NCI-H2081 (cell line): ENCODE measurements around the gene MSRB2.
A peak's percentile ranks its signal among the peaks of the same experiment; 100 is the strongest.
"Not testable (repeated sequence)": the region's sequence is repeated elsewhere in the genome, so short reads cannot be mapped to it uniquely, and the experiment has no call there.

Experiments used
- DNase-seq, 2 experiments: peaks; one replicate each; lab custom pipeline; 2025; lab: John Stamatoyannopoulos, UW

The MSRB2 gene

DNA sequence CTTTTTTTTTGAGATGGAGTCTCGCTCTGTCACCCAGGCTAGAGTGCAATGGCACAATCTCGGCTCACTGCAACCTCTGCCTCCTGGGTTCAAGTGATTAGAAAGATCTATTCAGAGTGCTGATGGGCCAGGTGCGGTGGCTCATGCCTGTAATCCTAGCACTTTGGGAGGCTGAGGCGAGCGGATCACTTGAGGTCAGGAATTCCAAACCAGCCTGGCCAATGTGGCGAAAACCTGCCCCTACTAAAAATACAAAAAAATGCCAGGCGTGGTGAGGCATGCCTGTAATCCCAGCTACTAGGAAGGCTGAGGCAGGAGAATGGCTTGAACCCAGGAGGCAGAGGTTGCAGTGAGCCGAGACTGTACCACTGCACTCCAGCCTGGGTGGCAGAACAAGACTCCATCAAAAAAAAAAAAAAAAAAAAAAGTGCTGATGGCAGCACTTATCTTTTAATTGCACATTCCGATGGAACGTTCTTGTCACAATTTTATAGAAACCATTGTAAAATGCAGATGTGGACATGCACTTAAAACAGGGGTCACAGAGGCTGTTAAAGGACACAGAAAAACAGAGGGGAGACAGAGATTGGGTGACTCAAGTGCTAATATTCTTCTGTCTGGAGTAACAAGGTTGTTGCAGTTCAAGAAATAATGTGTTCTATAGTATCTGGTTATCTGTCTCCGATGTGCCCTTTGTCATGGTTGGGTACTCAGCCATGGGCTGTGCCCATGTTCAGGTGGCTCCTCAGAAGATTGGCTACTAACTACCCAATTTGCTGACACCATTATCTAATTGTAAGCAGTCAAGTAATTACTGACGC lies 25.1 kb upstream of the MSRB2 start:
- DNase-seq, result not testable (repeated sequence)

DNA sequence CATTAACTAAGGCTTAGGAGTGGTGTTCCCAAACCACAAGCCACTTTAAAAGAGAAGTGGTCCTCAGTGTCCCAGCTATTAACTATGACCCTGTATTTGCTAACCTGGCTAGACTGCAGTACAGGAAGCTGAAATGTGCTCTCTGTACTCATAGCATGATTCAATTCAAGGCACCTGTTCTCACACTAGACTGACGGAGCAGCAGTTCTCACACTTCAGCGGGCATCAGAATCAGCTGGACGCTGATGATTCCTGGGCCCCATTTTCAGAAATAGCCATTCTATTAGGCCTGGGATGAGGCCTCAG lies 24.5 kb upstream of the MSRB2 start:
- peak in 1 of 2 experiments; percentile 1 for DNase-seq

DNA sequence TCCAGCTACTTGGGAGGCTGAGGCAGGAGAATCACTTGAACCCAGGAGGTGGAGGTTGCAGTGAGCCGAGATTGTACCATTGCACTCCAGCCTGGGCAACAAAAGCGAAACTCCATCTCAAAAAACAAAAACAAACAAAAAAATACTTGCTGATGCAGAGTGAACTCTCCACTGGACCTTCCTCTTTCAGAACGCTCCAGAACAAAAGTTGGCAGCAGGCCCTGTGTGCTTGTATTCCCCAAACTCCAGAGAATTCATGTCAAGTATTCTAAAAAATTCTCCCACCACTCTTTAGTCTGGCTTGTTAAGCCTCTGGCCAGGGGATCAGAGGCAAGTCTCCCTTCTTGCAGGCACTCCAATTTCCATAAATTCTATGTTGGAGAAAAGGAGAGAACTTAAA lies 22.8 kb upstream of the MSRB2 start:
- DNase-seq, result not testable (repeated sequence)

DNA sequence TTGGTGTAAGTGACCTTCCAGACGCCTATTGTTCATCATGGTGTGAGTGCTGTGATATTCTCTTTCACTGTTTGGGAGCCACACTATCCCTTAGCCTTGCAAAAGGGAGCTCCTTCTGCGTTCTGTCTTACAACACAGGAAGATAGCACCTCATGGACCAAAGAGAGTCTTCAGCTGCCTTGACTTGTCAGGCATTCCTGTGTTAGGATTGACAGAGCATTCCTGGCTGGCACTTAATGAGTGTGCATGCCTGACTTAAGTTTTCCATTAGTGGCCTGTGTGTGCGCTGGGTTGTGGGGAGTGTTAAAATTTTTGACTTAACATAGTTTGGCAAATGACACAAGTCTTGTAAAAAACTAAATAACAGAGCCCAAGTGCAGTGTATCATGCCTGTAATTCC lies 21.9 kb upstream of the MSRB2 start:
- no peak for DNase-seq

DNA sequence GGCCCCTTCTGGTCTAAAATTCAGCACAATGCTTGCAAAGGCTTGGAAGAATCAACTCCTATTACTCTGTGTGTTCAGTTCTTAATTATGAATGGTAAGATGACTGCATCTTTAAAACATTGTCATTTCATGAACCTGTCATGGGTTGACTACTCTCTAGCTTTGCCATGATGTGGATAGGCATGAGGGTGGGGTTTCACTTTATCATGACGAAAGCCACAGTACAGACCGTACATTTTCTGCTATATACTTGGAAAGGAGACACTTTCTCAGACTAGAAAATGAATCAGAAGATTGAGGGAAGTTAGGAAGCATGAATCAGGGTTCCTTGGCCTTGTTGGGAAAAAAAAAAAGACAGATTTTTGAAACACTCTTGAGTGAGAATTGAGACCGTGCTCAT lies 19.7 kb upstream of the MSRB2 start:
- no peak for DNase-seq

DNA sequence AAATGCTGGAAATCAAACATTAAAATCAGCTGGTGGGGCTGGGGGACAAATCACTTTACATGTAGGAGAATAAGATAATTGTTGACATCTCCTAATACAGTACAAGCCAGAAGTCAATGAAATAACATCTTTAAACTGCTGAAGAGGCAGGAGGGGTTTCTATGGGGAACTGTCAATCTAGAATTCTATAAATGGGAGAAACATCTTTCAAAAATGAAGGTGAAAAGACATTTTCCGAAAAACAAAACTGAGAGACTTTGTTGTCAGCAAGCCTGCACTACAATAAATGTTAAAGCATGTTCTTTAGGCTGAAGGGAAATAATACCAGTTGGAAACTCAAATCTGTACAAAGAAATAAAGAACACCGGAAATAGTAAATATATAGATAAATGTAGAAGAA lies 17.3 kb upstream of the MSRB2 start:
- no peak for DNase-seq

DNA sequence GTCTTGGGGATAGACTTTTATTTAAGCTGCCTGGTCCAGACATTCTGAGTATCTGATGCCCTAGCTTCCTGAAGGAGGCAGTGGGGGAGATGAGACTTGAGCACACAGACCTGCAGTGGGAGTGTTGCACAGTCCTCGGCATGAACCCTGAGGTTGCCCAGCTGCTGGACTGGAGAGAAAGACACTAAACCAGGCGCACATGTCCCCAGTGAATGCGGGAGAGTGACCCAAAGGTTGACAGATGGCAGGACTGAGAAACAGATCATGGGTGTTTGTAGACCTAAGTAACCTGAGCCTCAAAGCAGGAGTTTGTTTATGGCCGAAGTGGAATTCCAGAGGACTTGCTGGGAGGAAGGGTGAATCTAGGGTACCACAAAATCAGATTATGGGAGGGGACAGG lies 15.7 kb upstream of the MSRB2 start:
- no peak for DNase-seq

DNA sequence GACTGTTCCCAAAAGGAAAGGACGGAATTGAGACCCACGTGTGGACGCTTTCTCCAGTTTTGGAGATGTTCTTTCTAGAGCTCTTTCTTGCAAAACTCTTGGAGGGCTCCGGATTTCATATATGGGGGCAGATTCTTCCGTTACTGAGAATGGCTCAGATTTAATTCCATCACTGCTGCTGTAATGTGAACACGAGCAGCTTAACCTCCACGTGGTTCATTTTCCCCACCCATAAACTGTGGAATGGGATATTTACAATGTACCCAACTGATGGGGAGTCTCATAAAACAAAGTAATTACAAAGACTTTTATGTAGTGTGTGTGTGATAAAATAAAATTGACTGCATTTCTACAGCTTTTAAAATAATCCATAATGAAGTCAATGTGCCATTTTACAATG lies 15.1 kb upstream of the MSRB2 start:
- no peak for DNase-seq

DNA sequence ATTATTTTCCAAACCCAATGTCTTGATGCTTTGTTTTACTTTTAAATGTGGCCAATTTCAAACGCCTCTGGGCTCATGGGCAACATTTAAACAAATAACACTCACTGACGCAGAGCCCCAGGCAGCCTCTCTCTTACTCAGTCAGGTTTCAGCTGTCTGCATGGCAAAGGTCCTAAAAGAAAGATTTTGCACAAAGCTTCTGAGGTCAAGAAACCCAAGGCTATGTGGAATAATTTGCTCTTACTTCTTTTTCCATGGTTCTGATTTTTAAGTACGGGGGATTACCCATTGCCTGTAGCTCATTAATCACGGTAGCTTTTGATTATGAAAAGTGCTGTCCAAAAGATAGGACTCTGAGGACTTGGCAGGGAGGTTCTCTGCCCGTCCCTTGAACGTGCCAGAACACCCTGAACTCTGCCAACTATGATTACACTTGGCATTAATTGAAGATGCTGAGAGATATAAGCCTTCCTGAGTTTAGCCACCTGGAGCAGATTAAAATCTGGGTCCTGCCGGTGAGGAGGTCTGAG lies 14.1 kb upstream of the MSRB2 start:
- DNase-seq, result no peak

DNA sequence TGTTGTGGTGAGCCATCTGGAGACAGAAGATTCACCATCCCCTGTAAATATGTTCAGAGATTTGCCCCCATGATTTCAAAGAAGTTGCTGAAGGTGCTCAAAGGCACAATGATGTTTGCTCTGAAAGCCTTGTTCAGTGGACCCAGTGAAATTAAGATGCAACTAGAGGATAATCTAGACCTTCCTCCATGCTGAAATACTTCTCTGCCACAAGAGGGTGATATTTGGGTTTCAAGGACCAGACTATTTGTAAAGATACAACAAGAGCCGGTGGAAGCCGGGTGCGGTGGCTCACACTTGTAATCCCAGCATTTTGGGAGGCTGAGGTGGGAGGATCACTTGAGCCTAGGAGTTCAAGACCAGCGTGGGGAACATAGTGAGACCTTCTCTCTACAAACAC lies 13.5 kb upstream of the MSRB2 start:
- DNase-seq, result no peak

DNA sequence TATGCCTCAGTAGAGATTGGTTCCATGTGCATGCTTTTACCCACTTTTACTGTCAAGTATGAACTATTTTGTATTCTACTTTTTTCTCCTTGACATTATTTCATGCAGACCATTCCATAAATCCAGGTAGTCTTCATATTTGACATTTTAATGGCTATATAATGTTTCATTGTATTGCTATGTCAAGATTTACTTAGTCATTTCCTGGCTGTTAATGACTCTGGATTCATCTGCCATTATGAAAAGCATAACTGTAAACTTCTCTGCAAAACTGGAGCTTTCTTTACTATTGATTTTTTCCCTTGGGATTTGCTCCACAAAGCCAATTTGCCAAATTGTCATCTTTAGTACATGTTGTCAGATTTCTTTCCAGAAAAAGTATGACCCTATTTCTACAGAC lies 6.8 kb upstream of the MSRB2 start:
- peak in 1 of 2 experiments; percentile 2 for DNase-seq

DNA sequence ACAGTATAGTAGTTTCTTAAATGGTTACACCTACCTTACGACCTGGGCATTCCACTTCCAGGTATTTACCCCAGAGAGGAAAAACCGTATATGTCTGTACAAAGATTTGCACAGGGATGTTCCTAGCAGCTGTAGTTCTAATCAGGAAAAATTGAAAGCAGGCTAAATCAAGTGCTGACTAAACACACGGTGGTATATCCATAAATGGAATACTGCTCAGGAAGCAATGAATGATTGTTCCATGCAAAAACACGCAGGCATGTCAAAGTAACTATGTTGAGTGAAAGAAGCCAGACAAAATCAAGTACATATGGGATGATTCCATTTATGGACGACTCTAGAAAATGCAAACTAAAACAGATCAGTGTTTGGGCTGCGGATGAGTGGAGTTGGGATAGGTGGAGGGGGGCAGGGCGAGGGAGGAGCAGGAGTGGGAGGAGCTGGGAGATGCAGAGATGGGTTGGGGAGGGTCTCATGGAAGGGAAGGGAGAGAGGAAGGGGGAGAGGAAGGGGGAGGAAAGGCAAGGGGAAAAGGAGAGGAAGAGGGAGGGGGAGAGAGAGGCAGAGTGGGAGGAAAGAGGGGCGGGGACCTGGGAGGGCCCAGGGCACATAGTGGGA lies 484 bp upstream of the MSRB2 start:
- DNase-seq, result no peak

DNA sequence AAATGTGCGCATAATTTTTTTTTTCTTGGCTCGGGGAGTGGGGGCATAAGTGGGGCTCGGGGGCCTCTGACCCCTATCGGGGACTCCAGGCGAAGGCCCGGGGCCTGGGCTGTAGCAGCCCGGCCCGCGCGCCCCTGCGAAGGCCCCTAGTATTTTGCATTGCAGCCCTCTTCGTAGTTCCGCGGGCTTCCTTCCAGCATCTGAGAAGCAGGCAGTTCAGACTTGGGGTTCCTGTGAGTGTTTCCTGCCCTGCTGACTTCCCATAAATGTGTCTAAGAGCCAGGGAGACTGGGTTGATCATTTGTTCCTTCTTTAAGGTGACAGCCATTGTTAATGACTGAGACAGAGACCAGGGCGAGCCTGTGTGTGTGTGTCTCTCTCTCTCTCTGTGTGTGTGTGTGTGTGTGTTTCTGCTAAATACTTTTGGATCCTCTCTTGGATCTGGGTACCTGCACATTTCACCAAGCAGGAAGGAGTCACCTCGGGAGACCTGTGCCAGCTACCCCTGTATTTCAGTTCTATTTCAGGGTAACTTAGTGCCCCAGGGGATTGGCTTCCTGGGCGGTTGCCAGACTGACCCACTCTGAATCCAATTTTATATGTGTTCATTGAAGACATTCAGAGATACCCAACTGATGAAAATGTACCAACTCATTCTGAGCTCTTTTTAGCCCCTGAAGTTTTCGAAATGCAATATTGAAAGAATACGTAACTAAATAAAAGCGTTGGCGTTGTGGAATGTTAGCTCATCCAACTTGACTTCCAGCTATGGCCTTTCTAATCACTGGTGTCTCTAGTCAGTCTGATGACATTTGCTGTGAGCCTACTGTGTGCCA lies 805 bp downstream of the MSRB2 start:
- DNase-seq, result peak in 1 of 2 experiments; percentile 6

DNA sequence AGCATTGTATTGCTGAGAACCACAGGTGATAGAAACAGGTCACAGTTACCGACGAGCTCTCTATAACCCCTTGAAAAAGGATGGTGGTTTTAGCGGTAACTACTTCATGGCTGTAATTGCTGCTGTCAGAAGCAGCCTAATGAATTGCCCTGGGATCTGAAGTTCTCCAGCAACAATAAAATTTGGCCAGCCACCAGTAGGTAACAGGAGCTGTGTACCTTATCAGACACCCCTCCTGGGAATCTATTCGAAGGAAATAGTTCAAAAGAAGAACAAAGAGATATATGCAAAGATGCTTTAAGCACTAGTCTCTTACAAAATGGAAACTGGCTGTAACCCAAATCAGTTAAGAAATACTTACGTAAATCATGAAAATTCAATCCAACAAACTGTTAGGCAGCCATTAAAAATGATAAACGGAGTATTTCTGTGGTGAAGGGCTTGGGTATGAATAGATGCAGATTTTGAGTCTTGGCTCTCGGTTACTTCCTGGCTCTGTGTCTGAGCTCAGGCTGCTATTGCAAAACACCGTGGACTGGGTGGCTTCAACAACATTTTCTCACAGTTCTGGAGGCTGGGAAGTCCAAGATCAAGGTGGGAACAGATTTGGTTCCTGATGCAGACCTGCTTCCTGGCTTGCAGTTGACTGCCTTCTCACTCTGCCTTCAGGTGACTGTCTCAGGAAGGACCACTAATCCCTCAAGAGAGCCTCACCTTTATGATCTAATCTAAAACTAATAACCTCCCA lies 1.6 kb downstream of the MSRB2 start:
- peak in 1 of 2 experiments; percentile 5 for DNase-seq

DNA sequence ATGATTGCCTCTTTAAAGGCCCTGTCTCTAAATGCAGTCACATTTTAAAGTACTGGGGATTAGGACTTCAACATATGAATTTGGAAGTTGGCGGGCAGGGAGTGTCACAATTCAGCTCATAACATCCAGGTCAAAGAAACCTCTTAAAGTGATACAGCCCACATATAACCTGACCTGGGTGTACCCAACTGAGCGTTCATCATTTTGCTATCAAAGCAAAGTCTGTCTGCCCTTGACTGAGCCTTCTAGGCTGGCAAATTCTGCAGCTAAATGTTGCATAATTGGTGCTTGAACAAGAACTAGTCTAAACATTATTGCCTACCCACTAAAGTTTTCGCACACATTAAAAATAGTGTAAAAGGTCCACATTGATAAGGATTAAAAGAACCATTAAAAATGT lies 3.7 kb downstream of the MSRB2 start:
- no peak for DNase-seq

DNA sequence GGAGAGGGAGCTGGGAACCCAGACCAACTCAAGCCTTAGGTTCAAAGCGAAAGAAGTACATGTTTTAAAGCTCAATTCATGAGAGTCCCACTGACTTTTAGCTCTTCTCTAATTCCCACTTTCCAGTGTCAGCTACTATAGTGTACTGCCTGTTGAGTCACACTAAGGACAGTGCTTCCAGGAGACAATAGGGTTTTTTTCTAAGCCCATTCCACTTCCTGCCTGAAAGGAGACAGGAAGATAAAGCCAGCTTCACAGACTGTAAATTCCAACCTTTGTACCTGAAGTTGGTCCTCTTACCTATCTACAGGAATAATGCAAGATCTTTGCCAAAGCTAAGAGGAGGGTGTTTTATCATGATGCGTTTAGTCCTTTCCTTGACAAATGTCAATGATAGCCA lies 4.4 kb downstream of the MSRB2 start:
- DNase-seq, result no peak

DNA sequence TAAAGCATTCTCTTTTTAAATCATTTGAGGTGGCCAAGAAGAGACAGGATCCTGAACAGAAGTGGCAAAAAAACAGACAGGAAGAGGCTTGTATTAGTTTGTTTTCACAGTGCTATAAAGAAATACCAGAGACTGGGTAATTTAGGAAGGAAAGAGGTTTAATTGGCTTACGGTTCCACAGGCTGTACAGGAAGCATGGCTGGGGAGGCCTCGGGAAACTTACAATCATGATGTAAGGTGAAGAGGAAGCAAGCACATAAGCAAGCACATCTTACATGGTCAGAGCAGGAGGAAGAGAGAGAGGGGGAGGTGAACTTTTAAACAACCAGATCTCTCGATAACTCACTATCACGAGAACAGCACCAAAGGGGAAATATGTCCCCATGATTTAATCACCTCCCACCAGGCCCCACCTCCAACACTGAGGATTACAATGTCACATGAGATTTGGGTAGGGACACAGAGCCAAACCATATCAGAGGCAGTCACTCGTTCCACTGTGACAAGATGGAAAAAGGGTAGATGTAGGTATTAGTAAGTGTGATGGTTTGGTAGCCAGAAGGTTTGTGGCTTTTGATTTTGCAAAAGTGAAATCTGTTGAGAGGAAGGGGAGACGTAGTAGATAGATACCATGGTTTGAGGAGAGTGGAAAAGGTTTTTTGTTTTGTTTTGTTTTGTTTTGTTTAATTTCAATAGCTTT lies 5.1 kb downstream of the MSRB2 start:
- DNase-seq, result no peak

DNA sequence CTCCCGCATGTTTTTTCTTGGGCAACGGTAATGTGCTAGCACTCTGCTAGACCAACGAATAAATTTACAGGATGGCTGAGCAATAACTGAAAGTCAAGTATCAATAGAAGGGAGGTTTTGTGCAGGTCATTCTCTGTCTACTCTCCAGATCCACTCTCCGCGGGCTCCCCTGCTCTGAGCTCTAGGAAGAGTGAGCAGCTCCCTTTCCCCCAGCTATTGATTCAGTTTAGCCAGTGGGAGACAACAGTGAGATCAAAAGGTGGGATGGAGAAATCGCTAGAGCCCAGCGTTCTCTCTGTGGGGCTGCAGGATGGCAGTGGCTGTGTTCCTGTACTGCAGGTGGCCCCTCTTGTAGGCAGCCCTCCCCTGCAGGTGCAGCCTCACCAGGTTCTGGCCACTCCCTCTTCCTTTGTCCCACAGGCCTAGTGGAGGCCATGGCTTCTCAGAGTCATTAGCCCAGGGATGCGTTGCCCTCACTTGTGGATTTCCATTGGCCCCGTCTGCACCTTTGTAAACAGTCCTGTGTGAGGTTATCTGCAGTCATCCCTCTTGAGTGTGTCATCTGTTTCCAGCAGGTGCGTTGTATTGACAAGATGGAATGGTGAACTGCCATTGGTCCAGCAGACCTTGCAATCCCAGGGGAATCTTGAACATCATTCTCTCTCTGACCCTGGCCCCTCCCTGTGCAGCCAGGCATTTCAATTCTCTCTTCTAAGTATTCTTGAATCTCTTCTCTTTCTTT lies 11.1 kb downstream of the MSRB2 start:
- DNase-seq, result no peak

DNA sequence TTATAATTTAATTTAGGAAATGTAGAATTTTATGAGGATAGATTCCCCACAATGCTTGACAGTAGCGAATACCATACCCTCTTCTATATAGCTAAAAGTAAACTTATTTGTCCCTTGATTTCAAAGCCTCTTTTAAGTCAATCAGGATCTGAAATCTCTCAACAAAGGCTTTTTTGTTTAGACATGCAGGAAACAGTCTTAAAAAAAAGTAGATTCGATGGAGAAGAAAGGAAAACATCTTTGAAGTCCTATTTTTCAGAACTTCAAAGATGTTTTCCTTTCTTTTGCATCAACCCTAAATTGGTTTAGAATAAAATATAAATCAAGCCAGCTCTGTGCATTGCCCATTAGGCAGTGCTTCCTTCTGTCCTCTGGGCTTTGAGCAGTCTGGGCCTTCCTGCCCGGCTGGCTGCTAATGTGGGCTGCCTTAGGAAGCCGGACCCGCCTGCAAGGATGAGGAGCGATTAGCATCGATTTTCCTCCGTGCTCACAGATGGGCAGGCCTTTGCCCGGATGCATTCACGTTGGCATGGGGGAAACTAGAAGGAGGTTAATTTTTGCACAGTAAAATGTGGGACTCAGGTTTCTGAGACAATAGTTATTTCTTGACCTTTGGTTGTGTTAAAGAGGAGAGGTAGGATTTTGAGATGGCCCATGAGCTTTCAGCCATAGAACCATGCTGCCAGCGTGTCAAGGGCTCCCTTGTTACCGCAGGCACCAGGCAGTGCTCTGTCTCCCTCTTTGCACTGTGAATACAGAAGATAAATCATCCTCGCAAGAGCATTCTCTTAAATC lies 15.5 kb downstream of the MSRB2 start:
- DNase-seq, result no peak
